Peyer's patch (tissue), 4 donors: ENCODE results near the gene TMEM167B. TPM values are rescaled to one million over a fixed set of nuclear protein-coding genes. Genes with fewer than 3 reads are reported as not detected.
A peak's percentile ranks its signal among the peaks of the same experiment; 100 is the strongest.

Experiments
- DNase-seq, 3 donors: peaks; one replicate each; pipeline ENCODE4 v3.0.0-alpha.2; 2017 to 2019
- H3K27ac ChIP-seq, 4 donors: fragments of 200-600 bp; sonication (generic); one replicate each; pipeline ENCODE4 v1.5.1; 2016 to 2019
- H3K27me3 ChIP-seq, 2 donors: fragments of 200-600 bp; sonication (generic); one replicate each; pipeline ENCODE4 v1.5.1; 2019
- H3K36me3 ChIP-seq, 3 donors: fragments of 200-600 bp; sonication (generic); one replicate each; pipeline ENCODE4 v1.5.1; 2016 to 2019
- H3K4me1 ChIP-seq, 4 donors: fragments of 200-600 bp; sonication (generic); one replicate each; pipeline ENCODE4 v1.5.1; 2016 to 2019
- H3K4me3 ChIP-seq, 4 donors: fragments of 200-600 bp; sonication (generic); 1 replicate in 3 of 4; 2 replicates in 1 of 4; pipeline ENCODE4 v1.5.1; 2016 to 2019; ENCODE audit warnings: mild to moderate bottlenecking in 1 of 4
- H3K9me3 ChIP-seq, 4 donors: fragments of 200-600 bp; sonication (generic); one replicate each; pipeline ENCODE4 v1.5.1; 2016 to 2019; ENCODE audit warnings: mild to moderate bottlenecking in 1 of 4
- CTCF ChIP-seq, 6 experiments: fragments of 450-650 bp in 4 of 6; fragments of 200-600 bp in 2 of 6; sonication (generic) in 1 of 6; IDR thresholded peaks; one replicate each; pipeline ENCODE4 v1.5.1; 2017 to 2019; ENCODE audit warnings: antibody characterized with exemption in 6 of 6, mild to moderate bottlenecking in 3 of 6, moderate library complexity in 1 of 6
- POLR2A ChIP-seq, 2 donors: fragments of 450-650 bp; IDR thresholded peaks; one replicate each; pipeline ENCODE4 v1.5.1; 2017; ENCODE audit warnings: antibody characterized with exemption in 2 of 2, mild to moderate bottlenecking in 2 of 2, moderate library complexity in 2 of 2
- total RNA-seq, 4 donors: library from RNA; depleted of rRNA; stranded (reverse); fragments of >200 nt; gene quantifications; one replicate each; pipeline ENCODE4 v1.1.0, GENCODE V29; 2016

The TMEM167B gene
- total RNA-seq, 4 donors from 2014 or later, result 11.3 to 17.3 (median 13.7) TPM

GRCh38 chr1:109112056-109112651 lies 21.6 kb downstream of the TMEM167B start:
- no peaks in the 10 kb centered on the region for H3K9me3 ChIP-seq
- H3K4me1 ChIP-seq, result peaks cover 4 to 23% (median 11%) of the 10 kb centered on the region in 4 donors
- no peak for DNase-seq
- TF ChIP-seq CTCF (IDR thresholded peaks at IDR 0.05), result peak in 4 of 6 experiments; percentile 26 to 50 (median 43)
- TF ChIP-seq POLR2A (IDR thresholded peaks at IDR 0.05), result no peak
- no peaks in the 10 kb centered on the region for H3K27me3 ChIP-seq
- no peak overlapping the region for H3K27ac ChIP-seq
- peak overlapping the region in 2 of 4 donors; percentile 38 to 54 for H3K4me3 ChIP-seq
- H3K36me3 ChIP-seq, result no peaks in the 10 kb centered on the region

GRCh38 chr1:109112652-109113285 lies 22.2 kb downstream of the TMEM167B start:
- DNase-seq, result peak; percentile 85 to 96 (median 93)
- Histone ChIP-seq H3K27ac (no peak overlapping the region), H3K4me1 (peaks cover 4 to 23% (median 11%) of the 10 kb centered on the region in 4 donors), H3K4me3 (peak overlapping the region; percentile 1 to 54 (median 42)), H3K27me3 (no peaks in the 10 kb centered on the region), H3K9me3 (no peaks in the 10 kb centered on the region), H3K36me3 (no peaks in the 10 kb centered on the region)
- peak; percentile 66 to 97 (median 92) for TF ChIP-seq CTCF (IDR thresholded peaks at IDR 0.05)
- no peak for TF ChIP-seq POLR2A (IDR thresholded peaks at IDR 0.05)

GRCh38 chr1:109113590-109114341 lies 23.2 kb downstream of the TMEM167B start, which contains the start of gene ELAPOR1:
TSS of gene ELAPOR1 (plus strand) at chr1:109114115. CDS start at chr1:109114184, 69 bp downstream.
- peak within 1 kb of the TSS in 1 of 4 donors; percentile 4 for H3K27ac ChIP-seq
- peaks cover 4 to 23% (median 11%) of the 10 kb centered on the region in 4 donors for H3K4me1 ChIP-seq
- peak; percentile 75 to 92 (median 82) for DNase-seq
- H3K9me3 ChIP-seq, result no peaks in the 10 kb centered on the region
- H3K4me3 ChIP-seq, result peak within 1 kb of the TSS; percentile 24 to 58 (median 50)
- H3K36me3 ChIP-seq, result no peaks in the 10 kb centered on the region
- no peaks in the 10 kb centered on the region for H3K27me3 ChIP-seq
- no peak for TF ChIP-seq CTCF (IDR thresholded peaks at IDR 0.05)
- TF ChIP-seq POLR2A (IDR thresholded peaks at IDR 0.05), result peak; percentile 15 to 20

GRCh38 chr1:109114342-109114674 lies 23.7 kb downstream of the TMEM167B start:
- DNase-seq, result no peak
- Histone ChIP-seq H3K27me3 (no peaks in the 10 kb centered on the region), H3K4me3 (peak overlapping the region; percentile 24 to 58 (median 50)), H3K36me3 (no peaks in the 10 kb centered on the region), H3K27ac (peak overlapping the region in 1 of 4 donors; percentile 4), H3K4me1 (peaks cover 4 to 23% (median 11%) of the 10 kb centered on the region in 4 donors), H3K9me3 (no peaks in the 10 kb centered on the region)
- no peak for TF ChIP-seq POLR2A (IDR thresholded peaks at IDR 0.05)
- TF ChIP-seq CTCF (IDR thresholded peaks at IDR 0.05), result no peak

- Histone ChIP-seq H3K4me3 (peak overlapping the region in 1 of 4 donors; percentile 54), H3K9me3 (no peaks in the 10 kb centered on the region), H3K4me1 (peaks cover 4 to 23% (median 11%) of the 10 kb centered on the region in 4 donors), H3K36me3 (no peaks in the 10 kb centered on the region), H3K27ac (peak overlapping the region in 1 of 4 donors; percentile 26), H3K27me3 (no peaks in the 10 kb centered on the region)
- DNase-seq, result no peak
- TF ChIP-seq CTCF (IDR thresholded peaks at IDR 0.05) (no peak), POLR2A (IDR thresholded peaks at IDR 0.05) (no peak)
Observed at GRCh38 chr1:109115685-109116084, 25.1 kb downstream of the TMEM167B start.
